HG02623 (cell line): Measurements from ENCODE around the gene CBX8.

Experiments
- ATAC-seq: cut with Tn5 transposase; IDR thresholded peaks from one replicate; pipeline ENCODE4 v1.9.1; 2021; ENCODE audit warnings: moderate library complexity; ENCODE audit not compliant: unreplicated experiment

Gene CBX8

GRCh38 chr17:79794659-79795511 is 2.0 kb downstream of the CBX8 start:
- no peak for ATAC-seq

DNA sequence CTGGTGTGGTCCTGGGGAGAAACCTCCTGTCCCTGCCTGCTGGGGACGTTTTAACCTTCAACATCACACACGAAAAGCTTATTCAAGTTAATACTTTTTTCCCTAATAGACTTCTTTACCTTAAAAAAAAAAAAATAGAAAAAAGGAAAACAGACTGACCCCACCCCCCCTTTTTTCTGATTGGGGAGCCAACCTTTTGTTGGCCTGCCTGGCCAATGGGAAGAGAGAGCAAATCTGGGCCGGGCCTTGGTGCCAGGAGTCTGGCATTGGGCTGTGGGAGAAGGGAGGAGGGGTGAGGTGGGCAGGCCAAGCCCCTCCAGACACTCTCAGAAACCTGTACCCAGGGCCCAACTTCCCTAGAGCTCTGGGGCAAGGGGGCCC is 3.0 kb downstream of the CBX8 start:
- no peak for ATAC-seq

GRCh38 chr17:79792984-79793923 is 3.6 kb downstream of the CBX8 start:
- no peak for ATAC-seq

DNA sequence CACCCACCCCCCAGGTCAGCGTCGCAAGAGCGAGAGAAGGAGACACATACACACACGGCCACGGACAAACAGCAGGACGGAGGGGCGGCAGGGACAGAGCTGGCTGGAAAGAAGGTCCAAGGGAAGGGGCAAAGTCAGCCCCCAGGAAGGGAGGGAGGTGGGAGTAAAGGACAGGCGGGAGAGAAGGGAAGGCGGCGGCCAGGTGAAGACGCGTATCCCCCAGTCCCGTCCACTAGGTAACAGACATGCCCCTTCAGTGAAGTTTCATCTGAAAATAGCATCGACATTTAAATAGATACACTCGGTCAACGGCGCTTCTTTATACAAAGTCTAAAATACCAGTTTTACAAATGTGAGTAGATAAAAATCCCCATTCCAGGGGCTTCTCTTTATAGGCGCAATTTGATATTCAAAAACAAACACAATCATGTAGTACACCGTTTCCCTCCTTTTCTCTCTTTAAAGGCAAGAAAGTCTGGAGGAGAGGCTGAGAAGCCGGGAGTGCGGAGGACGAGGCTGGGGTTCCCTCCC is 4.5 kb downstream of the CBX8 start:
- no peak for ATAC-seq

GRCh38 chr17:79791735-79792161 is 5.1 kb downstream of the CBX8 start:
- ATAC-seq, result no peak

GRCh38 chr17:79790805-79791734 is 5.8 kb downstream of the CBX8 start:
- no peak for ATAC-seq

GRCh38 chr17:79789943-79790804 is 6.7 kb downstream of the CBX8 start:
- ATAC-seq, result no peak

GRCh38 chr17:79788989-79789942 is 7.6 kb downstream of the CBX8 start:
- no peak for ATAC-seq

- ATAC-seq, result no peak
These were observed 8.4 kb downstream of the CBX8 start for GRCh38 chr17:79788455-79788854.

GRCh38 chr17:79786930-79787643 is 9.8 kb downstream of the CBX8 start:
- no peak for ATAC-seq

DNA sequence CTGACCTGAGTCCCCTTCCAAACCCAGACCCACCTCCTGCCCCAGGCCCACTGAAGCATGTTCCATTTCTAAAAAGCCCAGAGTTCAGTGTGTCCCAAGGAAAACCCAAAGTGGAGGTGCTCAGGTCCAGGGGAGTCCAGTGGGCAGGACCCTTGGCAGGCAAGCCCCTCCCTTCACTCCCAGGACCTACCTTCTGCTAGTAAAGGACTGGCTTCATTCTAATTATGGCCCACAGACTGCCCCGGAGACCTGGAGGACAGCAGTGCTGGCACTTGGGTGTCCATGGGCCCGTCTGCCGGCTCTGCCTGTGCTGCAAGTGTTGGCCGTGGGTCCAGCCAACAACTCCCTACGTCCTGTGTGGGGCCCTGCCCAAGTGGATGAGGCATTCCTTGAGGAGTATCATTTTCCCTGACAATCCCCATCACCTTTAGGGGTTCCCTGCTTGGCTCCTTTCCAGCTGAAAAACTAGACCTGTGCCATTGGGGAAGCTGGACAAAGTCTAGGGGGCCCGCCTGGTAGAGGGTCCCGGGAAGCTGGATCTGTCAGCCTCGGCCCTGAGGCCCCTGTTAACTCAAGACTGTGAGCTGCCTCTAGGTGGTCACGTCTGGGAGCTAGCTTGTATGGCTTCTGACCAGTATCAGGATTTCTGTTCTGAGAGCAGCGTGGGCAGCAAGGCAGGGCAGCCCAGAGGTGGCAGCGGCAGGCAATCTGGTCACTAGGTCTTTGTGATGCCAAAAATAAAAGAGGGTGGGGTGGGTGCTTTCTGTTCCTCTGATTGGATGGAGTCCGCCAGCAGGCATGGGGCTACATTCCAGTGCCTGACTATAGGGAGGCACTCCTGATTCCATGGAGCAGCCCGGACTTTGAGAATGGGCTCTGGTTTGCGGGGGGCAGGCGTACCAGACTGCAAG is 10.7 kb downstream of the CBX8 start:
- no peak for ATAC-seq

GRCh38 chr17:79785017-79785899 is 11.6 kb downstream of the CBX8 start:
- ATAC-seq, result no peak

GRCh38 chr17:79784353-79785016 is 12.4 kb downstream of the CBX8 start:
- ATAC-seq, result no peak

GRCh38 chr17:79783891-79784290 is 13.0 kb downstream of the CBX8 start:
- no peak for ATAC-seq
